Stimulated activated naive CD4-positive, alpha-beta T cell treated with Interleukin-2 at 50 U/mL for 16 hours (primary cell): Measurements from ENCODE around the gene ANKRD11.
"Not testable (repeated sequence)": the region's sequence is repeated elsewhere in the genome, so short reads cannot be mapped to it uniquely, and the experiment has no call there.

ENCODE experiments used
- DNase-seq: peaks from one replicate; lab custom pipeline; 2025; lab: John Stamatoyannopoulos, UW

Gene ANKRD11

DNA sequence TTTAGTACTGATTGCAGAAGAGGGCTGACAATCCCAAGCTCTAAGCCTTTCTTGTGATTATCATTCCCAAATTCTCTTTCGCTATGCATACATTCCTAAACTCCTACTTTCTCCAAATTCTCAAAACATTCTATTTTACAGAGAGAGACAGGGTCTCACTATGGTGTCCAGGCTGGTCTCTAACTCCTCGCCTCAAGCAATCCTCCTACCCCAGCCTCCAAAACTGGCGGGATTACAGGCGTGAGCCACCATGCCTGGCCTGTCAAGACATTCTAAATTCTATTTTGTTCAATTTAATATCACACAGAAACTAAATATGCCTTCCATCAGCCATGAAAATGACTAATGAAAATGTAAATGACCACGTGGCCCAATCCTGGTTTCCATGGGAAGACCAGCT is 39.8 kb downstream of the ANKRD11 start:
- DNase-seq, result no peak

DNA sequence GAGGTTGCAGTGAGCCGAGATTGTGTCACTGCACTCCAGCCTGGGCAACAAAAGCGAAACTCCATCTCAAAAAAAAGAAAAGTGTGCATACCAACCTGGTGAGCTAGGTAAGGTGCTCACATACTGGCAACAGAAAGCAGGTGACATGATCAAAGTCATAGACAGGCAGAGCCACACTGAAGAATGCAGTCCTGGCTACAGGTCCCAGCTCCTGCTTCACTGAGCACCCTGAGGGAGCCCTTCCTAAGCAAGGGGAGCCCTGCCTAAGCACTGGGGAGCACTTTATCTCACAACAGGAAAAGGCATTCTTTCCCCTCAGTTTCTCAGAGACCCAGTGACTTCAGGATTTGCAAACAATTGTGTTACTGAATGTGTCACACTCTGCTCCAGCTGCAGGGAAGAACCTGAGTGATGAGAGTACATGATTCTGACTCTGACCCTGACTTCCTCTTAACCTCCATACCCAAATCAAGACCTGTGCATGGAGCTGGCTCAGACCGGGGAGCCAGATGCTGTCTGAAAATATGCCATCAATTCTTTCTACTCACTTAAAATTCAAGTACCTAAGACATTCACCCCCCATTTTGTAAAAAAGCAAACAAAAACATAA is 40.5 kb downstream of the ANKRD11 start:
- no peak for DNase-seq

DNA sequence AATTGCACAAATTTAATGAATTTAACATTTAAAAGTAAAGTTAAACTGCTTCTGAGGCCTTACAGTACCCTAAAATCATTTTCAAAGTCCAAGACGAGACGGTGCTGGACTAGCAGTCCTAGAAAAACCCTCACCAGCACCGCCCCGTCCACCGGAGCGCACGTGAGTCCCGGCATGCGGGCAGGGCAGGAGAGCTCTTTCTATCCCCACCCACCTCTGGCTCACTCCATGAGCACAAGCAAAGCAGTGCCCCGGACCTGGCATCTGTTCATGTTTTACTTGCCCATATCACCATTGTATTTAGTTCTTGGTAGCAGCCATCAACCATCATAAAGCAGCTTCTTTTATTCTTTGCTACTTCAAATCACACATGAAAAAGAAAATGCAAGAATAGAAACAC is 41.7 kb downstream of the ANKRD11 start:
- DNase-seq, result no peak

DNA sequence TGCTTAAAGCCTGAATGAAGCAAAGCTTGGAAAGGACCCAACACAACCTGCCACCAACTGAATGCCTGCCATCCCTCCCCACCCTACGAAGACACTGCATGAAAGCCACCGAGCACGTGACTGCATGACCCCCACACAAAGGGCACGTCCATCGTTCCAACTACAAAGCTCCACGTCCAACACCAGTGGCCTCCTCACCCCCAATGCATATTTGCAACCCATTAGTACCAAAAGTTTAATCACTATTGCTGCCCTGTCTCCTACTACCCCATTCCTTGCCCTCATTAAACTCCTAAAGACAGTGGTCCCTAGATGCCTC is 43.4 kb downstream of the ANKRD11 start:
- no peak for DNase-seq

DNA sequence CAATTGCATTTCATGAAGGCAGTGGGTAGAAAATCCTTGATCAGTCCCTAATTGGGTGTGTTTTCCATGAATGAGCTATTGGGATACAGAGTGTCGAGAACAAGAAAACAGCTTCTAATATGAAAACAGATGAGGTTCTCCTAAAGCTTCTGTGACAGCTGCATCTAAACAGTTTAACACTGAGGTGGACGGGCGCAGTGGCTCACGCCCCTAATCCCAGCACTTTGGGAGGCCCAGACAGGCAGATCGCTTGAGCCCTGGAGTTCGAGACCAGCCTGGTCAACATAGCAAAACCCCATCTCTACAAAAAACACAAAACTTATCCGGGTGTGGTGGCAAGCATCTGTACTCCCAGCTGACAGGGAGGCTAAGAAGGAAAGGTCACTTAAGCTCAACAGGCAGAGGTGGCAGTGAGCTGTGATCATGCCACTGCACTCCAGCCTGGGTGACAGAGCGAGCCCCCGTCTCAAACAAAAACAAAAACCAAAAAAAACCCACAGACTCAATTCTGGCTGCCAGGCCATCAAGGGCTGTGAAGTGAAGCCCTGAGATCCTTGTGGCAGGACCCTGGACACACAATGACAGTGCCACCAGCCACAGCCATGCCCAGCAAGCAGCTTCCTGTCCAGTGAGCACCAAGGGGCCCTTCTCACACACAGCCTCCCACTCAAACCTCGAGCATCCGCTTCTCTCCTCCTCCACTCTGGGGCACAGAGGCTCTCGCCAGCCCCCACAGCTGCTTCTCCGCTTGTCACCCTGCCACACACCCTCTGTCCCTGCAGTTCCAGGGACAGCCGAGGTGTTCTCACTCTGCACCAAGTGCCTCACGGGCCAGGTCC is 44.0 kb downstream of the ANKRD11 start:
- peak; percentile 23 for DNase-seq

DNA sequence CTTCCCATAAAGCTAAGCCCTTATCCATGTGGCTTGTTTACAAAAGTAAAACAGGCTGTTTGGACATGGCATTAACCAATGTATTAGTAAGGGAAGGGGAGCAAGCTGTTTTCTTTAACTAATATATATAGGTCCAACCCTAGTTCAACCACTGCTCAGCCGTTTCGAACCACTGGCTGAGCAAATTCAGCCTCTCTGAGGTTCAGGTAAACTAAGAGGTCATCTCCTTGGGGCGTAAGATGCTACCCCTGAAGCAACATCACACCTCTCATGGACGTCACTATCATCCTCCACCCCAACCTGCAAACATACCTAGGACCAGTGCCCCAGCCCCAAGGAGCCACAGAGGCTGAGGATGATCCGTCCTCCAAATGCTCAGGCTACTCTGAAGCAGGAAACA is 45.2 kb downstream of the ANKRD11 start:
- no peak for DNase-seq

DNA sequence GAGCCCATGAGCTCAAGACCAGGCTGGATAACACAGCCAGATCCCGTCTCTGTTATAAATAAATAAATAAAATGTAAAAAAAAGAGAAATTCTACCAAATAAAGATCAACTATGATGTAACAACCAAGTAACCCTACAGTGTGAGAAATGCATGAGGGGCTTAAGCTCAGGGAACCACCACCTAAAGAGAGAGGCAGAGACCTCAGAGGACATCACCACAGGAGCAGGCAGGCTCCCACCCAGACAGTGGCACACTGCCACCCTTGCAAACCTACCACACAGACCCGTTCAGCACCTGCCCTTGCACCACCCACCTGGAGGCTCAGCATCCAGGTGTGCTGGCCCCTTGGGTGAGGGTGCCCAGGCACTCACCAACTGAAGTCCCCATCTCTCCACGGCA is 45.6 kb downstream of the ANKRD11 start:
- no peak for DNase-seq

DNA sequence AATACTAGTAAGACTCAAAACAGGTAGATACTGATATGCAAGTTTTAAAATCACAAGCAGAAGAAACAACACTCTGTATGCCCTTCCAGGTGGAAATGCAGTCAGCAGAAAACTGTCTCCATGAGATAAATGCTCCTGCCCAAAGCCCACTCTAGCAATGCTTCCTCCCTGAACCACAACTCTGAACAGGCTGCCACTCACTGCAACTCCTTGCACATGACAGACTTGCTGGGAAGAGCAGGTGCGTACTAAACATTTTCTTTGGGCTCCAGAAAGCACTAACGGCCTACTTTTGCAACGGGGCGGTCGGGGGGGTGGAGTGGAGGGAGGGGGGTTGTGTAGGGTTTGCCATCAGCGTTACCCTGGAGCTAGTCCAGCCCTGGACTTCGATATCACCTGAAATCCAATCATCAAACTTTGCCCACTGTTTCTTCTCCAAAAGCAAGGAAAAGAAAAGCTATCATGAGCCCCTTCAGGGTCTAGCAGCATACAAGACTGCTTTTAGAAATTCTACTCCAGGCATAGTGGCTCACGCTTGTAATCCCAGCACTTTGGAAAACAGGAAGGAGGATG is 46.1 kb downstream of the ANKRD11 start:
- no peak for DNase-seq

DNA sequence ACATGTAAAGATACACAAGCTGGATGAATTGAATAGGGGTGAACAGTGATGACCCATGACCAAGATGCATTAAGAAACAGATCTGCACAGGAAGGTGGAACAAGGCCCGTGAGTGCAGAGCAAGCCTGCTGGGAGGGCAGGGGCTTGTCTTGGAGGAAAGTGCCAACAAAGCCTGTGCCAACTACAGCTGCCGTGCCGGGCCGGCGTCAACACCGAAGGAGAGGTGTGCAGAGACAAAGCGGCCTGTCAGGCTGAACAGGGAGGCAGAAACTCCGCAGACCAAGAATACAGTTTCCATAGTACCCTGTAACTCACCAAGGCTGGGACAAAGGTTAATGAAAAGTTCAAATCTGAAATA is 46.7 kb downstream of the ANKRD11 start:
- no peak for DNase-seq

DNA sequence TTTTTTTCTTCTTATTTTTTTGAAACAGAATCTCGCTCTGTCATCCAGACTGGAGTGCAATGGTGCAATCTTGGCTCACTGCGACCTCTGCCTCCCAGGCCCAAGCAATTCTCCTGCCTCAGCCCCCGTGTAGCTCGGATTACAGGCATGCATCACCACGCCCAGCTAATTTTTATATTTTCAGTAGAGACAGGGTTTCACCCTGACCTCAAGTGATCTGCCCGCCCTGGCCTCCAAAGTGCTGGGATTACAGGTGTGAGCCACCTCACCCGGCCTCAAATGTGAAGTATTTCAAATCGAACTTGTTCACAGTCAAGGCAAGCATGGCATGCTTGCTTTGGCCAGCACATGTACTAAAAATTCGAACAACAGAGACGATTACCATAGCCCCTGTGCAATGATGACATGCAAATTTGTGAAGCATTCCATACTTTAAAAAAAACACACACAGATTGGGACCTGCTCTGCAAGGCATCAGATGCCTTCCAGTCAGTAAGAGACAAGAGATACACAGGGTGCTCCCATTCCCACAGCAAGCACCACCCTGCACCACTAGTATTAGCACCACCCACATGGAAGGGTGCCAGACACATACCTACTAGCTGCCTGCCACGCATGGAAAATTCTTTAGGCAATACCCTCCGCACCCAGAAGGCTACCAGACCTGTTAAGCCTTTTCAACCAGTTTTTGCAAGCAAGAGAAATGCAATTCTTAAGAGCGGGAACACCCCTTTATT is 47.2 kb downstream of the ANKRD11 start:
- DNase-seq, result no peak

DNA sequence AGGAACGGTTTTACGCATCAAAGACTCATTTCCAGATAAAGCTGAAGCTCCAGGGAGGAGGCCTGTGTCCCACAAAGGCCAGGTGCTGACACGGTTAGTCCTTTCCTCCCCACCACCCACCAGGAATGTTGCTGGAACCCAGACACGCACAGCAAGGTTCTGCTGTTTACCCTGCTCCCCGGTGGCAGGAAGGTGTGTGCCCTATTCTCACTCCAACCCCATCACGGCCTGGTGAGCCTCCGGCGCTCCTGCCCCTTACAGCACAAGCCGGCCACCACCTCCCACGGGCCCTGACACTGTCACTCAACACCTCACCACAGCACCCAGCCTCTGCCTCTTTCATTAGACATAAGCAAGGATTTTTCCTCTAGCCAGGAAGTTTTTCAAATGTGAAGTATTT is 47.8 kb downstream of the ANKRD11 start:
- DNase-seq, result no peak

DNA sequence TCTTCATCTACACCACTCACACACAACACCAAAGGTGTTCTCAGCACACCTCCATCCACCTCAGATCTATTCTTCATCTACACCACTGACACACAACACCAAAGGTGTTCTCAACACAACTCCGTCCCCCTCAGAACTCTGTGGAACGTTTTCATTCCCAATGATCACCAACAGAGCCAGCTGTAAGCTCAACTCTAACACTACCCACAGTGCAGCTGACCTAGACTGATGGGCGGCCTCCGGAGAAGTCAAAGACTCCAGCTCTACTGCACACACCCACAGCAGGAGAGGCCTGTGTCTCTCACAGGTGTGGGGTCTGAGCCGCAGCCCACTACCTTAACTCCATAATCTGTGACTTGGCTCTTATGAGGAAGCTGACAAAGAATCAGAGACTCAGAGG is 50.7 kb downstream of the ANKRD11 start:
- DNase-seq, result no peak

DNA sequence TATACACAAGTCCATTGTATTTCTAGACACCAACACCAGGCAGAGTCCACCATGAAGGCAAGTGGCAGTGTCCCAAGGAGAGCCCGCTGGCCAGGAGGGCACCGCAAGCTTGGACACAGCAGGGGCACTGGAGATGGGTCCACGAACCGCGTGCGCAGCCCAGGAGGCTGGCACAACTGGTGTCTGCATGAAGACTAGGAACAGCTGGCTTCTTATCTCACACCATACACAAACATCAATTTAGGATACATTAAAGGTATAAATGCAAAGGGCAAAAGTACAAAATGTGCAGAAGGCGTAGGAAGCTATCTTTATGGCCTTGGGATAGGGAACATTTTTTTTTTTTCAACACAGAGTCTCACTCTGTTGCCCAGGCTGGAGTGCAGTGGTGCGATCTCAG is 52.4 kb downstream of the ANKRD11 start:
- no peak for DNase-seq

DNA sequence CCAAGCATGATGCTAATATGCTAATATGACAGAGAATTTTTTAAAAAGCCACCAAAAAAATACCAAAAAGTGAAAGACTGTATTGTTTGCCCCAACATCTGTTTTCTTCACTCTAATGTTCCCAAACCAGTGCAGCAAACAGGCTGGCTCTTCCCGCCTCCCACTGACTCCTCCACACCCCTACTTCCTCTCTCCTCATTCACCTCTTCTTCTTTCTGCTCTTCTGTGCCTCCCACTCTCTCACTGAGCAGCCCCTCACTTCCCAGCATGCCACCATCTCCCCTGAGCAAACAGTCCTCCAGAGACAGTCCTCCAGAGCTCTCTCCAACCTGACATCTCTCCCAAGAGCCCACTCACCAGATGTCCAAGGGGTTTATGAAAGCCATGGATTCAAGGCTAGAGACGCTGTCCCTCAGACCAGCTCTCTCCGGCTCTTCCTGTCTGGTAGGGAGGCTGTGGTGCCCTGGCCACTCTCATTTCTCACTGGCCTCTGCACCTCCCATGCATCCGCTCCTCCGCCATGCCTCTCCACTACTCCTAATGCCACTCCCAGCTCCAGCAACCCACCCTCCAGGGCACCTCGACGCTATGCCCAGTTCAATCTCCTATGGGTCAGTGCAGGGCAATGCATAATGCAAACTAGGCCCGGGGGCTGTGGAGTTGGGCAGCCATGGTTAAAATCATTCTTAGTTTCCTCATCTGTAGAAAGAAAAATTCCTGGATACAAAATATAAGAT is 52.9 kb downstream of the ANKRD11 start:
- DNase-seq, result no peak

DNA sequence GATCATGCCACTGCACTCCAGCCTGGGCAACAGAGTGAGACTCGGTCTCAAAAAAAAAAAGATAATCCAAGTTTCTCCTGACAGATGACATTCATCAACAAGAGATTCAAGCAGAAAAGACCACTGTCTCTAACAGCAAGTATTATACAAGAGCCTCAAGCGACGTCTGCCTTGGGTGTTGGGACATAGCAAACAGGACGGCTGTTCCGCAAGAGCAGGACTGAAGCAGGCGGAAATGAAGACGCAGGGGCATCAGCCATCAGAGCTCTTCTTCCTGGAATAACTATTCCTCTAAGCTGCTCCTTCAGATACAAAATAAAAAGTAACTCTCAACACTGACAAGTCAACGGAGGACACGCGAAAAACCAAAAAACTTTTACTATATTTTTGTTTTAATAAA is 54.0 kb downstream of the ANKRD11 start:
- DNase-seq, result no peak

DNA sequence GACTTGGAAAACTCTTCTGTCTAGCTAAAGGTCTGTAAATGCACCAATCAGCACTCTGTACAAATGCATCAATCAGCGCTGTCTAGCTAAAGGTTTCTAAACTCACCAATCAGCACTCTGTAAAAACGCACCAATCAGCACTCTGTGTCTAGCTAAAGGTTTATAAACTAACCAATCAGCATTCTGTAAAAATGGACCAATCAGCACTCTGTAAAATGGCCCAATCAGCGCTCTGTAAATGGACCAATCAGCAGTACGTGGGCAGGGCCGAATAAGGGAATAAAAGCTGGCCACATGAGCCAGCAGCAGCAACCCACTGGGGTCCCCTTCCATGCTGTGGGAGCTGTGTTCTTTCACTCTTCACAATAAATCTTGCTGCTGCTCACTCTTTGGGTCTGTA is 55.3 kb downstream of the ANKRD11 start:
- DNase-seq, result not testable (repeated sequence)

DNA sequence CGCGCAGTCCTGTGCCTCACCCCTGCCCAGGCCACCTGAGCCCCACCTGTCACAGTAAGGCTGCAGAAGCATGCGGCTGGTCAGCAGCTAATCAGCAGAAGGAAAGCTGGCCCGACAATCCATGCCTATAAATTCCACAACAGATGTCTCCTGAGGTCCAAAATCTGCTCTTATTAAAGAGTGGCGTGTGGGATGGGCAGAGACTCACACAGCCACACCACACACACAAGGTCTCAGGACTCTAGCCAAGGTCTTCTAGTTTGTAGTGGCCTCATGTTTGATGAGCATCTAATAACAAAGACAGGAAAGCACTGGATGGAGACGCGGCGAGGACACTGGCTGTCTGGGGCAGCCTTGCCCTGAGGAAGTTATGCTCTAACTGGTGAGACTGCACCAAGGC is 55.9 kb downstream of the ANKRD11 start:
- no peak for DNase-seq

DNA sequence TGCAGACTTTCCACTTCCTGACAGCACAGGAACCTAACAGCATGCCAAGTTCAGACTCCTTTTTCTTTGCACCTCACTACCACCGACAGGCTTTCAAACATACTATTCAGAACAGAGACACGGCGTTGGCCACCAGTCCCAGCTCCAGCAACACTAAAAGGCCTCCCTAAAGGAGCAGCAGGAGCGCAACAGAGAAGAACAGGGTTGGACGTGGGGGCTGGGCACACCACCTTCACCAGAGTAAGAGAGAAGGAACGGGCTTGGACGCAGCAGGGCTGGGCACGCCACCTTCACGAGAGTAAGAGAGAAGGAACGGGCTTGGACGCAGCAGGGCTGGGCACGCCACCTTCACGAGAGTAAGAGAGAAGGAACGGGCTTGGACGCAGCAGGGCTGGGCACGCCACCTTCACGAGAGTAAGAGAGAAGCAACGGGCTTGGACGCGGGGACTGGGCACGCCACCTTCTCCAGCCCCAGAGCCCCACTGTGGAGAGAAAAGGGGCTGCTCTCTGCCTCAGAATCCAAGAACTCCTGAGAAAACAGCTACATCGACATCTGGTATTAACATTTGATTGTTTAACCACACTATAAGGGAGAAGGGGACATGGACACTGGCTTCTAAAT is 56.9 kb downstream of the ANKRD11 start:
- DNase-seq, result not testable (repeated sequence)

DNA sequence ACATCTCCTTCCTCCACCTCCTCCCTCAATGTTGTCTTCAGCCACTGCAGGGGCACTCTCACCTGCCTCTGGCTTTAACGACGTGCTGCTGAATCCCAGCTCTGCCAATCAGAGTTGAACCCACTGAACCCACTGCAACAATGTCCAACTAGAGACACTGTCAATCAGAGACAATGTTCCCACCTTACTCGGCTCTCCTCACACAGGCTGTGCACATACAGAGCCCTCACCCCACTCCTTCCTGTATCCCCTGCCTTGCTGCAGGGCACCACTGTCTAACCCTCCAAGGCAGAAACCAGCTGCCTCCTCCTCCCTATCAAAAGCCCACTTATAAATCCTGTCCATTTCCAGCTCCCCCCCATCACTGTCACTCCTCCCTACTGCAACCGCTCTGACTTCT is 58.7 kb downstream of the ANKRD11 start:
- no peak for DNase-seq

DNA sequence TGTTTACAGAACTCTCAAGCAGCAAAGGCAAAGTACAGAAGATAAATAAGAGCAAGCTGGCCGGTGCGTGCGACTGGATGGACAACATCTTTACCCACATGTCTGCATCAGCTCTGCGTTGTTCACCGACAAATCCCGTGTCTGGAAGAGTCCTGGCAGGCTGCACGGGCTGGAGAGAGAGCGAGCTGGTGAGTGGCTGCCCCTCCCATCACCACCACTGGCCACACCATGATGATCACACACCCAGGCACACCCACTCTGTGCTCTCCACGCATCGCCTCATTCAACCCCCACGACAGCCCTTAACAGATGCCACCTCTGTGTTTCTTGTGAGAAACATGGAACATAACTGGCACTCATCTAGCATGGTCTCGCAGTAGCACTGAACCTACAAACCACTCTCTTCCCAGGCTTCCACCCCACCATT is 59.2 kb downstream of the ANKRD11 start:
- no peak for DNase-seq

DNA sequence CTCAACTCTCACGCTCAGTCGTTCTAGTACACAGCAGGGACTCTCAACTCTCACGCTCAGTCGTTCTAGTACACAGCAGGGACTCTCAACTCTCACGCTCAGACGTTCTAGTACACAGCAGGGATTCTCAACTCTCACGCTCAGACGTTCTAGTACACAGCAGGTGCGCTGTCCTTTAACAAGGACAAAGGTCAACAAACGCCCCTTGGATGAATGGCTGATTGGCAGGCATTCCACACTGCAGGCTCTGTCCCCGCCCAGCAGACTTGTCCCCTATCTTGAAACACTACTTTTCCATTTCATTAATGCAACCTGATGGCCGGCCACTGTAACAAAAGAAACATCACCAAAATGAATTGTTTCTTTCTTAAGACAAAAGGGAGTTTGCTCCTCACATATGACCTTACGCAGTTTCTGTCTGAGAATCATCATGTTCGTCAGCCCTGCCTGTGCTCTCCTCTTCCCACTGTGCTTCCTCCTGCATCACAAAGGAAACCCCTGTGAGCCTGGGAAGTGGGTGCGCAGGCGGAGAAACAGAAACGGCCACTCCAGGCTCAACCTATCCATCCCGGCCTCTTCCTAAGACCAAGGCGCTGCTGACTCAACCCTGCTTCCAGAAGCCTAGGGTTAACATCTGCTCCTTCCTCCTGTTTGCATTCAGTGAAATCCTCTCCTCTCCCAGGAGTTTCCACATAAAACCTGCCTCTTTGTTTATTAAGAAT is 59.8 kb downstream of the ANKRD11 start:
- no peak for DNase-seq
